SK-N-SH (cell line): Measurements from ENCODE around the gene CALCA.

ENCODE experiments used
- CTCF ChIP-seq: fragments of 200-600 bp; sonication (generic); IDR thresholded peaks from 2 replicates; pipeline ENCODE4 v1.6.1; 2017; ENCODE audit warnings: antibody characterized with exemption, mild to moderate bottlenecking, moderate library complexity
- JUND ChIP-seq: IDR thresholded peaks from 2 replicates; pipeline ENCODE4 v1.4.0; 2012
- MAX ChIP-seq: IDR thresholded peaks from 2 replicates; pipeline ENCODE4 v1.4.0; 2012; ENCODE audit warnings: low read depth
- POLR2AphosphoS5 ChIP-seq: IDR thresholded peaks from 2 replicates; pipeline ENCODE4 v1.6.1; 2012; ENCODE audit warnings: low read depth, low read length
- USF1 ChIP-seq: IDR thresholded peaks from 2 replicates; pipeline ENCODE4 v1.4.0; 2012; ENCODE audit warnings: low read depth, borderline replicate concordance
- USF2 ChIP-seq: fragments of 150-350 bp; IDR thresholded peaks from 2 replicates; pipeline ENCODE4 v1.6.1; 2017; ENCODE audit warnings: antibody characterized with exemption, low read length, low read depth, borderline replicate concordance
- ZBTB33 ChIP-seq: IDR thresholded peaks from 2 replicates; pipeline ENCODE4 v1.4.0; 2012; ENCODE audit warnings: low read depth, borderline replicate concordance

GRCh38 chr11:14971865-14972580 is at the start of gene CALCA:
- no peak for TF ChIP-seq USF1
- TF ChIP-seq ZBTB33, result no peak
- no peak for TF ChIP-seq POLR2AphosphoS5
- no peak for TF ChIP-seq CTCF
- TF ChIP-seq MAX, result no peak
- TF ChIP-seq USF2, result no peak
- TF ChIP-seq JUND, result no peak
